Muscle of arm (tissue), 12 donors: ENCODE measurements around the gene XYLT1. TPM values are rescaled to one million over a fixed set of nuclear protein-coding genes. Genes with fewer than 3 reads are reported as not detected.

Source experiments
- DNase-seq: peaks from one replicate; pipeline ENCODE4 v3.0.0-alpha.2; 2013
- polyA plus RNA-seq, 12 donors: library from polyadenylated mRNA; unstranded; fragments of 120-200 nt; gene quantifications; one replicate each; pipeline ENCODE4 v1.2.1, GENCODE V29; 2013; ENCODE audit not compliant: insufficient read length in 12 of 12

Gene XYLT1
- polyA plus RNA-seq, 12 donors = 4.7 to 11.0 (median 6.3) TPM; not detected in 1

GRCh38 chr16:17204644-17205043 is 266.1 kb downstream of the XYLT1 start:
- no peak for DNase-seq

- no peak for DNase-seq
These were observed 266.6 kb downstream of the XYLT1 start for GRCh38 chr16:17204206-17204605.

- DNase-seq = no peak
These were observed 267.3 kb downstream of the XYLT1 start for GRCh38 chr16:17203424-17203823.

- DNase-seq = no peak
These were observed 271.6 kb downstream of the XYLT1 start for GRCh38 chr16:17199135-17199534.

- no peak for DNase-seq
These were observed 274.2 kb downstream of the XYLT1 start for GRCh38 chr16:17196526-17196925.

GRCh38 chr16:17194190-17194780 is 276.5 kb downstream of the XYLT1 start:
- DNase-seq = peak; percentile 17

- no peak for DNase-seq
These were observed 277.1 kb downstream of the XYLT1 start for GRCh38 chr16:17193566-17194100.

GRCh38 chr16:17184026-17184425 is 286.7 kb downstream of the XYLT1 start:
- DNase-seq = no peak

GRCh38 chr16:17177959-17178905 is 292.5 kb downstream of the XYLT1 start:
- no peak for DNase-seq

- no peak for DNase-seq
These were observed 293.4 kb downstream of the XYLT1 start for GRCh38 chr16:17177242-17177958.

- no peak for DNase-seq
These were observed 294.6 kb downstream of the XYLT1 start for GRCh38 chr16:17176199-17176598.

- peak; percentile 17 for DNase-seq
These were observed 297.5 kb downstream of the XYLT1 start for GRCh38 chr16:17173281-17173680.

GRCh38 chr16:17171250-17172143 is 299.3 kb downstream of the XYLT1 start:
- DNase-seq = no peak

- DNase-seq = no peak
These were observed 300.3 kb downstream of the XYLT1 start for GRCh38 chr16:17170435-17170834.

- DNase-seq = no peak
These were observed 302.6 kb downstream of the XYLT1 start for GRCh38 chr16:17168181-17168580.

GRCh38 chr16:17166095-17166494 is 304.7 kb downstream of the XYLT1 start:
- DNase-seq = no peak

- no peak for DNase-seq
These were observed 308.2 kb downstream of the XYLT1 start for GRCh38 chr16:17162560-17162959.

- DNase-seq = no peak
These were observed 309.8 kb downstream of the XYLT1 start for GRCh38 chr16:17160920-17161431.

- no peak for DNase-seq
These were observed 310.4 kb downstream of the XYLT1 start for GRCh38 chr16:17160285-17160853.

- no peak for DNase-seq
These were observed 311.1 kb downstream of the XYLT1 start for GRCh38 chr16:17159617-17160016.

- no peak for DNase-seq
These were observed 314.8 kb downstream of the XYLT1 start for GRCh38 chr16:17155936-17156335.
